ENCODE data around the gene KIAA1586. TPM values are rescaled to one million over a fixed set of nuclear protein-coding genes. Genes with fewer than 3 reads are reported as not detected.

KIAA1586 gene
- polyA plus RNA-seq, 1 donor (not counting 4 experiments of a cell fraction or from before 2014, with no cell fraction given): 8.2 TPM

DNA sequence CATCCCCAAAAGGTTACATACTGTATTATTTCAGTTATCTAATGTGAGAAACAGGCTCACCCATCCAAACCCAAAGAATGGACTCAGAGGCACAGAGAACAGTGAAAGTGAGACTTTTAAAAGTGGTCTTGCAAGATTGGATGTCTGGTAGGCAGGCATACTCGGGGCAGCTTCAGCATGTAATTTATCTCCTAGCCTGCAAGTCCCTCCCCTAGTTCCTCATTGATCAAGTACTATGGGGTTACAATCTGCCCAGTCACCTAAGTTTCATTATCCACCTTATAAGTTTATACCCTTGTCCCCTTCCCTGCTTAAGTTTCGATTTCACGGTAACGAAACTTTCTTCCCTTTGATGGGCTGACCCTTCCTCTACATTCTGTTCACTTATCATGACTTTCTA lies 22.7 kb downstream of the KIAA1586 start:
- Histone ChIP-seq H3K9me3 (ENCODE audit: control insufficient read depth, low read depth, low read length) (no peaks in the 10 kb centered on the region), H3K36me3 (ENCODE audit: control insufficient read depth in 2 of 2, extremely low read depth in 1 of 2, insufficient read depth in 2 of 2, low read length in 2 of 2) (peaks cover 2 to 5% of the 10 kb centered on the region in 2 experiments), H3K4me3 (ENCODE audit: control insufficient read depth in 2 of 3, extremely low read depth in 1 of 3, insufficient read depth in 2 of 3, low read depth in 1 of 3, low read length in 3 of 3) (no peak overlapping the region), H2AFZ (ENCODE audit: control insufficient read depth, low read length) (no peak overlapping the region), H3K9me1 (ENCODE audit: control insufficient read depth, extremely low read depth, insufficient read depth, low read length) (no peaks in the 10 kb centered on the region), H3K4me1 (ENCODE audit: control insufficient read depth, extremely low read depth, insufficient read depth, low read length) (no peaks in the 10 kb centered on the region), H3K9ac (ENCODE audit: control insufficient read depth, extremely low read depth, insufficient read depth, low read length) (no peak overlapping the region), H3K27me3 (ENCODE audit: control insufficient read depth, extremely low read depth, insufficient read depth, low read length) (no peaks in the 10 kb centered on the region), H3K27ac (ENCODE audit: control insufficient read depth, insufficient read depth, low read length) (no peak overlapping the region), H3K4me2 (ENCODE audit: control insufficient read depth, extremely low read depth, insufficient read depth, low read depth, low read length) (no peak overlapping the region), H4K20me1 (ENCODE audit: control insufficient read depth, extremely low read depth, insufficient read depth, low read length) (no peaks in the 10 kb centered on the region), H3K79me2 (ENCODE audit: control insufficient read depth, insufficient read depth, low read length) (no peaks in the 10 kb centered on the region)
- no peak for FAIRE-seq
- DNase-seq (ENCODE audit: low read depth, low spot score): no peak
- dilution Hi-C loops (cut with MboI; ENCODE audit: extremely low pct_ligation_motif_present, low sequenced_read_pairs): no loop called here
- TF ChIP-seq CTCF (optimal IDR thresholded peaks at IDR 0.05 in 1 of 3, IDR thresholded peaks at IDR 0.05 in 1 of 3, conservative IDR thresholded peaks at IDR 0.05 in 1 of 3; ENCODE audit: extremely low read depth in 1 of 3, insufficient read depth in 2 of 3, low read length in 3 of 3) (no peak), EZH2 (IDR thresholded peaks at IDR 0.05; ENCODE audit: low read length) (no peak)

DNA sequence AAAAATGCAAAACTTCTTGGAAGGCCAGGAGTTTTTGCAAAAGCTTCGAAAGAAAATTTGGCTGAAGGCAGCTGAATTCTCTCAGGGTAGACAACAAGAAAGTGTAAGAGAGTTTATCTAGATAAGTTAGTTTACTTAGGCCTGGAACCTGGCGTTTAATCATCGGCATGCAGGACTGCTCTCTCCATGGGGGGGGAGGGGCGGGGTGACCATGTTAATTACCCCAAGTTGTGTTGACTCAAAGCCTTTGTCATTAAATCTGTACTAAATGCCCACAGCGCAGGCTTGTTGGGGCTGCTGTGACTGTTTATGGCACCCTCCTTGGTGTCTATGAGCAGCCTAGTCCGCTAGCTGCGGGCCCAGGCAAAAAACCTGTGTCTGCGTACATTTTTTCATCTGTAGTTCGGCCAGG lies 23.4 kb downstream of the KIAA1586 start:
- no peak overlapping the region for H3K4me2 ChIP-seq (ENCODE audit: control insufficient read depth, extremely low read depth, insufficient read depth, low read depth, low read length)
- TF ChIP-seq CTCF (optimal IDR thresholded peaks at IDR 0.05 in 1 of 3, IDR thresholded peaks at IDR 0.05 in 1 of 3, conservative IDR thresholded peaks at IDR 0.05 in 1 of 3; ENCODE audit: extremely low read depth in 1 of 3, insufficient read depth in 2 of 3, low read length in 3 of 3) (no peak), EZH2 (IDR thresholded peaks at IDR 0.05; ENCODE audit: low read length) (no peak)
- H3K9ac ChIP-seq (ENCODE audit: control insufficient read depth, extremely low read depth, insufficient read depth, low read length): no peak overlapping the region
- no peak for FAIRE-seq
- H3K27me3 ChIP-seq (ENCODE audit: control insufficient read depth, extremely low read depth, insufficient read depth, low read length): no peaks in the 10 kb centered on the region
- H4K20me1 ChIP-seq (ENCODE audit: control insufficient read depth, extremely low read depth, insufficient read depth, low read length): no peaks in the 10 kb centered on the region
- H3K9me1 ChIP-seq (ENCODE audit: control insufficient read depth, extremely low read depth, insufficient read depth, low read length): no peaks in the 10 kb centered on the region
- no peak overlapping the region for H3K4me3 ChIP-seq (ENCODE audit: control insufficient read depth in 2 of 3, extremely low read depth in 1 of 3, insufficient read depth in 2 of 3, low read depth in 1 of 3, low read length in 3 of 3)
- dilution Hi-C loops (cut with MboI; ENCODE audit: extremely low pct_ligation_motif_present, low sequenced_read_pairs): no loop called here
- no peak overlapping the region for H2AFZ ChIP-seq (ENCODE audit: control insufficient read depth, low read length)
- H3K79me2 ChIP-seq (ENCODE audit: control insufficient read depth, insufficient read depth, low read length): no peaks in the 10 kb centered on the region
- H3K4me1 ChIP-seq (ENCODE audit: control insufficient read depth, extremely low read depth, insufficient read depth, low read length): no peaks in the 10 kb centered on the region
- DNase-seq (ENCODE audit: low read depth, low spot score): no peak
- peaks cover 2 to 5% of the 10 kb centered on the region in 2 experiments for H3K36me3 ChIP-seq (ENCODE audit: control insufficient read depth in 2 of 2, extremely low read depth in 1 of 2, insufficient read depth in 2 of 2, low read length in 2 of 2)
- H3K27ac ChIP-seq (ENCODE audit: control insufficient read depth, insufficient read depth, low read length): no peak overlapping the region
- H3K9me3 ChIP-seq (ENCODE audit: control insufficient read depth, low read depth, low read length): no peaks in the 10 kb centered on the region
